ENCODE results near the gene DLX2.

DNA sequence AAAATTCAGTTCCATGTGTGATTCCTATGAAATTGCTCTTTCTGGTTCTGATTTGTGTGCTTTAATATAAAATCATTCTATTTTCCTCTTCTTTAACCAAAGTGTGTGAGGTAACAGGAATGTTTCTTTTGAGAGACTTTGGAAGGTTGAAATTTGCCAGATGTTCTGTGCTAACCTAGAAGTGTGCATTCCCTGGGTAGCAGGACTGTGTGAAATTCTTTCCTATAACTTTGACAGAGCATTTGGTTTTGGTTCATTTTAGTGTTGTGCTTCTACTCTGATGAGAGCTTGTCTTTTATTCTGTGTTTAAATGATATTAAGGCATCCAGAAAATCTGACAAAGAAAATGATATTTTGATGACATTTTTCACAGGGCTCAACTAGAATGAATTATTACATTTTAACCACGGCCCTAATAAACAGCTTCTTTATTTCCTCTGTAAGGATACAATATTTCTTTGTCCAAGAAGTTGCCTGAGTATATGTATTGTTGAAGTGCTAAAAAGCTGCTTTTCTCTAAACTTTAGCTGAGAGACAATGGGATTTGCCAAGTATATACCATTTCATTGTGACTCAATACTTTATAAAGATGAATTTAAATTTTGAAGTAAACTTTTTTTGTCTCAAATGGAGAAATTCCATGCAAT, 52.1 kb downstream of the DLX2 start:
- TF ChIP-seq, protein P1, sequence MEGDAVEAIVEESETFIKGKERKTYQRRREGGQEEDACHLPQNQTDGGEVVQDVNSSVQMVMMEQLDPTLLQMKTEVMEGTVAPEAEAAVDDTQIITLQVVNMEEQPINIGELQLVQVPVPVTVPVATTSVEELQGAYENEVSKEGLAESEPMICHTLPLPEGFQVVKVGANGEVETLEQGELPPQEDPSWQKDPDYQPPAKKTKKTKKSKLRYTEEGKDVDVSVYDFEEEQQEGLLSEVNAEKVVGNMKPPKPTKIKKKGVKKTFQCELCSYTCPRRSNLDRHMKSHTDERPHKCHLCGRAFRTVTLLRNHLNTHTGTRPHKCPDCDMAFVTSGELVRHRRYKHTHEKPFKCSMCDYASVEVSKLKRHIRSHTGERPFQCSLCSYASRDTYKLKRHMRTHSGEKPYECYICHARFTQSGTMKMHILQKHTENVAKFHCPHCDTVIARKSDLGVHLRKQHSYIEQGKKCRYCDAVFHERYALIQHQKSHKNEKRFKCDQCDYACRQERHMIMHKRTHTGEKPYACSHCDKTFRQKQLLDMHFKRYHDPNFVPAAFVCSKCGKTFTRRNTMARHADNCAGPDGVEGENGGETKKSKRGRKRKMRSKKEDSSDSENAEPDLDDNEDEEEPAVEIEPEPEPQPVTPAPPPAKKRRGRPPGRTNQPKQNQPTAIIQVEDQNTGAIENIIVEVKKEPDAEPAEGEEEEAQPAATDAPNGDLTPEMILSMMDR (IDR thresholded peaks at IDR 0.05 in 2 of 3, conservative IDR thresholded peaks at IDR 0.05 in 1 of 3; ENCODE audit: control insufficient read depth in 2 of 3, extremely low read depth in 1 of 3, insufficient read depth in 1 of 3, low read depth in 3 of 3, low read length in 3 of 3) = no peak
- TF ChIP-seq NR2C2 (IDR thresholded peaks at IDR 0.05; ENCODE audit: borderline replicate concordance, control insufficient read depth, insufficient read length, low read depth) (no peak), POLR2A (IDR thresholded peaks at IDR 0.05; ENCODE audit: low read depth, low read length) (no peak), EP300 (IDR thresholded peaks at IDR 0.05; ENCODE audit: borderline replicate concordance in 1 of 2, control insufficient read depth in 1 of 2, low read depth in 2 of 2, low read length in 2 of 2) (no peak), BMI1 (IDR thresholded peaks at IDR 0.05; ENCODE audit: borderline replicate concordance) (no peak), FOS (IDR thresholded peaks at IDR 0.05; ENCODE audit: borderline replicate concordance, extremely low read depth, insufficient read length) (no peak), CHD2 (IDR thresholded peaks at IDR 0.05; ENCODE audit: borderline replicate concordance, low read depth, low read length) (no peak), ASH2L (IDR thresholded peaks at IDR 0.05; ENCODE audit: borderline replicate concordance, low read depth) (no peak), EZH2 (IDR thresholded peaks at IDR 0.05; ENCODE audit: borderline replicate concordance, control insufficient read depth, low read depth, low read length) (no peak), POLR2AphosphoS2 (IDR thresholded peaks at IDR 0.05; ENCODE audit: low read depth, low read length) (no peak), TCF12 (IDR thresholded peaks at IDR 0.05; ENCODE audit: low read depth, low read length) (no peak)
- TF ChIP-seq, protein P2, sequence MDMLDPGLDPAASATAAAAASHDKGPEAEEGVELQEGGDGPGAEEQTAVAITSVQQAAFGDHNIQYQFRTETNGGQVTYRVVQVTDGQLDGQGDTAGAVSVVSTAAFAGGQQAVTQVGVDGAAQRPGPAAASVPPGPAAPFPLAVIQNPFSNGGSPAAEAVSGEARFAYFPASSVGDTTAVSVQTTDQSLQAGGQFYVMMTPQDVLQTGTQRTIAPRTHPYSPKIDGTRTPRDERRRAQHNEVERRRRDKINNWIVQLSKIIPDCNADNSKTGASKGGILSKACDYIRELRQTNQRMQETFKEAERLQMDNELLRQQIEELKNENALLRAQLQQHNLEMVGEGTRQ (IDR thresholded peaks at IDR 0.05; ENCODE audit: borderline replicate concordance, low read depth, low read length) = no peak
- TF ChIP-seq, protein P3, sequence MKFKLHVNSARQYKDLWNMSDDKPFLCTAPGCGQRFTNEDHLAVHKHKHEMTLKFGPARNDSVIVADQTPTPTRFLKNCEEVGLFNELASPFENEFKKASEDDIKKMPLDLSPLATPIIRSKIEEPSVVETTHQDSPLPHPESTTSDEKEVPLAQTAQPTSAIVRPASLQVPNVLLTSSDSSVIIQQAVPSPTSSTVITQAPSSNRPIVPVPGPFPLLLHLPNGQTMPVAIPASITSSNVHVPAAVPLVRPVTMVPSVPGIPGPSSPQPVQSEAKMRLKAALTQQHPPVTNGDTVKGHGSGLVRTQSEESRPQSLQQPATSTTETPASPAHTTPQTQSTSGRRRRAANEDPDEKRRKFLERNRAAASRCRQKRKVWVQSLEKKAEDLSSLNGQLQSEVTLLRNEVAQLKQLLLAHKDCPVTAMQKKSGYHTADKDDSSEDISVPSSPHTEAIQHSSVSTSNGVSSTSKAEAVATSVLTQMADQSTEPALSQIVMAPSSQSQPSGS (IDR thresholded peaks at IDR 0.05; ENCODE audit: low read length) = no peak
- TF ChIP-seq, protein P4, sequence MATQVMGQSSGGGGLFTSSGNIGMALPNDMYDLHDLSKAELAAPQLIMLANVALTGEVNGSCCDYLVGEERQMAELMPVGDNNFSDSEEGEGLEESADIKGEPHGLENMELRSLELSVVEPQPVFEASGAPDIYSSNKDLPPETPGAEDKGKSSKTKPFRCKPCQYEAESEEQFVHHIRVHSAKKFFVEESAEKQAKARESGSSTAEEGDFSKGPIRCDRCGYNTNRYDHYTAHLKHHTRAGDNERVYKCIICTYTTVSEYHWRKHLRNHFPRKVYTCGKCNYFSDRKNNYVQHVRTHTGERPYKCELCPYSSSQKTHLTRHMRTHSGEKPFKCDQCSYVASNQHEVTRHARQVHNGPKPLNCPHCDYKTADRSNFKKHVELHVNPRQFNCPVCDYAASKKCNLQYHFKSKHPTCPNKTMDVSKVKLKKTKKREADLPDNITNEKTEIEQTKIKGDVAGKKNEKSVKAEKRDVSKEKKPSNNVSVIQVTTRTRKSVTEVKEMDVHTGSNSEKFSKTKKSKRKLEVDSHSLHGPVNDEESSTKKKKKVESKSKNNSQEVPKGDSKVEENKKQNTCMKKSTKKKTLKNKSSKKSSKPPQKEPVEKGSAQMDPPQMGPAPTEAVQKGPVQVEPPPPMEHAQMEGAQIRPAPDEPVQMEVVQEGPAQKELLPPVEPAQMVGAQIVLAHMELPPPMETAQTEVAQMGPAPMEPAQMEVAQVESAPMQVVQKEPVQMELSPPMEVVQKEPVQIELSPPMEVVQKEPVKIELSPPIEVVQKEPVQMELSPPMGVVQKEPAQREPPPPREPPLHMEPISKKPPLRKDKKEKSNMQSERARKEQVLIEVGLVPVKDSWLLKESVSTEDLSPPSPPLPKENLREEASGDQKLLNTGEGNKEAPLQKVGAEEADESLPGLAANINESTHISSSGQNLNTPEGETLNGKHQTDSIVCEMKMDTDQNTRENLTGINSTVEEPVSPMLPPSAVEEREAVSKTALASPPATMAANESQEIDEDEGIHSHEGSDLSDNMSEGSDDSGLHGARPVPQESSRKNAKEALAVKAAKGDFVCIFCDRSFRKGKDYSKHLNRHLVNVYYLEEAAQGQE (IDR thresholded peaks at IDR 0.05; ENCODE audit: low read depth, low read length) = no peak
